Activated T-helper 2 cell treated with anti-CD3 and anti-CD28 coated beads, Interferon-gamma antibody, Interleukin-2, Interleukin-4, amounts not matched to agents 10 μg/mL and 5 μg/mL and 100 μg/mL, durations not matched to agents 14 hours and 24 hours and 36 hours (primary cell): ENCODE data around the gene GDF15. TPM values are rescaled to one million over a fixed set of nuclear protein-coding genes. Genes with fewer than 3 reads are reported as not detected.
"Not testable (repeated sequence)": the region's sequence is repeated elsewhere in the genome, so short reads cannot be mapped to it uniquely, and the experiment has no call there.

ENCODE experiments used
- DNase-seq: peaks from one replicate; pipeline ENCODE4 v3.0.0; 2021; ENCODE audit warnings: low spot score
- H3K27ac Mint-ChIP-seq: one replicate; pipeline ENCODE4 v1.8.0; 2021; ENCODE audit warnings: mixed read lengths
- H3K27me3 Mint-ChIP-seq: one replicate; pipeline ENCODE4 v1.8.0; 2021; ENCODE audit warnings: low read depth, mixed read lengths
- H3K36me3 Mint-ChIP-seq: one replicate; pipeline ENCODE4 v1.8.0; 2021; ENCODE audit warnings: low read depth, mixed read lengths
- H3K4me1 Mint-ChIP-seq: one replicate; pipeline ENCODE4 v1.8.0; 2021; ENCODE audit warnings: low read depth, mixed read lengths
- H3K4me3 Mint-ChIP-seq: one replicate; pipeline ENCODE4 v1.8.0; 2021; ENCODE audit warnings: low read depth, mild to moderate bottlenecking, moderate library complexity, mixed read lengths
- H3K9me3 Mint-ChIP-seq: one replicate; pipeline ENCODE4 v1.8.0; 2021; ENCODE audit warnings: mixed read lengths
- intact Hi-C: fragments of 100-400 bp; cut with micrococcal nuclease; formaldehyde crosslinking; loops from one replicate; pipeline ENCODE4 v1.15.1; 2023
- total RNA-seq: library from RNA; stranded (reverse); gene quantifications from 2 replicates; pipeline ENCODE4 v1.2.3, GENCODE V29; 2022

GDF15 gene
- total RNA-seq, 1 donor from 2014 or later, result not detected

- no peak for DNase-seq
- Mint-ChIP-seq H3K4me1 (peaks cover 3% of the 10 kb centered on the region), H3K36me3 (peaks cover 18% of the 10 kb centered on the region), H3K27me3 (no peaks in the 10 kb centered on the region), H3K9me3 (no peaks in the 10 kb centered on the region), H3K4me3 (no peak overlapping the region), H3K27ac (no peak overlapping the region)
- intact Hi-C loops, result no loop called here
Observed at GRCh38 chr19:18368504-18369222, 17.3 kb upstream of the GDF15 start.

- Mint-ChIP-seq H3K9me3 (no peaks in the 10 kb centered on the region), H3K36me3 (no peaks in the 10 kb centered on the region), H3K27ac (peak overlapping the region; percentile 64), H3K27me3 (no peaks in the 10 kb centered on the region), H3K4me1 (peaks cover 12% of the 10 kb centered on the region), H3K4me3 (no peak overlapping the region)
- no peak for DNase-seq
- intact Hi-C loops, result no loop called here
Observed at GRCh38 chr19:18373407-18373891, 12.5 kb upstream of the GDF15 start.

- Mint-ChIP-seq H3K36me3 (no peaks in the 10 kb centered on the region), H3K4me3 (peak overlapping the region; percentile 15), H3K9me3 (no peaks in the 10 kb centered on the region), H3K27ac (peak overlapping the region; percentile 64), H3K4me1 (peaks cover 12% of the 10 kb centered on the region), H3K27me3 (no peaks in the 10 kb centered on the region)
- intact Hi-C loops, result no loop called here
- DNase-seq, result peak; percentile 60
Observed at GRCh38 chr19:18373892-18374629, 11.9 kb upstream of the GDF15 start.

GRCh38 chr19:18377026-18377425 lies 8.9 kb upstream of the GDF15 start:
- H3K4me1 Mint-ChIP-seq, result peaks cover 12% of the 10 kb centered on the region
- H3K36me3 Mint-ChIP-seq, result no peaks in the 10 kb centered on the region
- intact Hi-C loops, result no loop called here
- peaks cover 2% of the 10 kb centered on the region for H3K27me3 Mint-ChIP-seq
- no peak overlapping the region for H3K4me3 Mint-ChIP-seq
- no peaks in the 10 kb centered on the region for H3K9me3 Mint-ChIP-seq
- no peak overlapping the region for H3K27ac Mint-ChIP-seq
- DNase-seq, result no peak

- Mint-ChIP-seq H3K36me3 (no peaks in the 10 kb centered on the region), H3K4me3 (no peak overlapping the region), H3K27me3 (peaks cover 5% of the 10 kb centered on the region), H3K9me3 (no peaks in the 10 kb centered on the region), H3K4me1 (peaks cover 2% of the 10 kb centered on the region), H3K27ac (no peak overlapping the region)
- no peak for DNase-seq
- intact Hi-C loops, result no loop called here
Observed at GRCh38 chr19:18379803-18380747, 5.9 kb upstream of the GDF15 start.

GRCh38 chr19:18380843-18381242 lies 5.1 kb upstream of the GDF15 start:
- no peak for DNase-seq
- Mint-ChIP-seq H3K27me3 (peaks cover 8% of the 10 kb centered on the region), H3K36me3 (no peaks in the 10 kb centered on the region), H3K4me3 (no peak overlapping the region), H3K27ac (no peak overlapping the region), H3K9me3 (no peaks in the 10 kb centered on the region), H3K4me1 (peaks cover 2% of the 10 kb centered on the region)
- intact Hi-C loops, result no loop called here

GRCh38 chr19:18383622-18384021 lies 2.3 kb upstream of the GDF15 start:
- H3K27me3 Mint-ChIP-seq, result peaks cover 27% of the 10 kb centered on the region
- H3K9me3 Mint-ChIP-seq, H3K36me3 Mint-ChIP-seq, DNase-seq, H3K4me1 Mint-ChIP-seq, H3K4me3 Mint-ChIP-seq, intact Hi-C loops, H3K27ac Mint-ChIP-seq: not testable (repeated sequence)

- Mint-ChIP-seq H3K36me3 (no peaks in the 10 kb centered on the region), H3K27ac (no peak overlapping the region), H3K4me3 (no peak overlapping the region), H3K27me3 (peaks cover 35% of the 10 kb centered on the region), H3K4me1 (peaks cover 4% of the 10 kb centered on the region), H3K9me3 (no peaks in the 10 kb centered on the region)
- no peak for DNase-seq
- intact Hi-C loops, result no loop called here
Observed at GRCh38 chr19:18384775-18385174, 1.2 kb upstream of the GDF15 start.

- H3K4me1 Mint-ChIP-seq, result peaks cover 4% of the 10 kb centered on the region
- H3K27me3 Mint-ChIP-seq, result peaks cover 41% of the 10 kb centered on the region
- no peaks in the 10 kb centered on the region for H3K36me3 Mint-ChIP-seq
- no peak for DNase-seq
- no peak overlapping the region for H3K4me3 Mint-ChIP-seq
- intact Hi-C loops, result no loop called here
- no peak overlapping the region for H3K27ac Mint-ChIP-seq
- no peaks in the 10 kb centered on the region for H3K9me3 Mint-ChIP-seq
Observed at GRCh38 chr19:18385359-18385674, 641 bp upstream of the GDF15 start.

GRCh38 chr19:18386543-18387271 lies 749 bp downstream of the GDF15 start:
- no peak overlapping the region for H3K27ac Mint-ChIP-seq
- H3K9me3 Mint-ChIP-seq, result no peaks in the 10 kb centered on the region
- peaks cover 4% of the 10 kb centered on the region for H3K4me1 Mint-ChIP-seq
- H3K27me3 Mint-ChIP-seq, result peaks cover 47% of the 10 kb centered on the region
- no peaks in the 10 kb centered on the region for H3K36me3 Mint-ChIP-seq
- no peak overlapping the region for H3K4me3 Mint-ChIP-seq
- intact Hi-C loops, result no loop called here
- DNase-seq, result no peak

- no peaks in the 10 kb centered on the region for H3K36me3 Mint-ChIP-seq
- no peaks in the 10 kb centered on the region for H3K9me3 Mint-ChIP-seq
- H3K27ac Mint-ChIP-seq, result no peak overlapping the region
- H3K4me1 Mint-ChIP-seq, result peaks cover 4% of the 10 kb centered on the region
- H3K27me3 Mint-ChIP-seq, result peaks cover 47% of the 10 kb centered on the region
- peak overlapping the region; percentile 51 for H3K4me3 Mint-ChIP-seq
- intact Hi-C loops, result loop anchor here (1.0 kb wide), 1 partner anchor 22 kb away; no protein-coding TSS in a partner anchor
- peak; percentile 72 for DNase-seq
Observed at GRCh38 chr19:18388100-18388959, 2.4 kb downstream of the GDF15 start.
